ENCODE data around the gene CIRBP. TPM values are rescaled to one million over a fixed set of nuclear protein-coding genes. Genes with fewer than 3 reads are reported as not detected.

Gene CIRBP
- total RNA-seq, 1 donor from 2014 or later = 295 TPM

DNA sequence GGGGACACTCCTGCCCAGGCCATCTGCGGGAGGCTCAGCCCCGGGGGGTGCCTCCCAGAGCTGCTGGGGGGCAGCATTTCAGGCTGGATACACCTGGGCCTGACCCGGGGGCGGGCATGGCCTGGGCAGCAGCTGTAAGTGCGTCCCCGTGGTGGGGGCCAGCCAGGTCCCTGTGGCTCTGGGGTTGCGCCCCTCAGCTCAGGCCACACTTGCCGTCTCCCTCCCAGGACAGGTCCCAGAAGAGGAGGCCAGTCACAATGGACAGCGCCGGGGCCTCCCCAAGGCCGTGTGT, 43.0 kb upstream of the CIRBP start:
- TF ChIP-seq, protein P1, sequence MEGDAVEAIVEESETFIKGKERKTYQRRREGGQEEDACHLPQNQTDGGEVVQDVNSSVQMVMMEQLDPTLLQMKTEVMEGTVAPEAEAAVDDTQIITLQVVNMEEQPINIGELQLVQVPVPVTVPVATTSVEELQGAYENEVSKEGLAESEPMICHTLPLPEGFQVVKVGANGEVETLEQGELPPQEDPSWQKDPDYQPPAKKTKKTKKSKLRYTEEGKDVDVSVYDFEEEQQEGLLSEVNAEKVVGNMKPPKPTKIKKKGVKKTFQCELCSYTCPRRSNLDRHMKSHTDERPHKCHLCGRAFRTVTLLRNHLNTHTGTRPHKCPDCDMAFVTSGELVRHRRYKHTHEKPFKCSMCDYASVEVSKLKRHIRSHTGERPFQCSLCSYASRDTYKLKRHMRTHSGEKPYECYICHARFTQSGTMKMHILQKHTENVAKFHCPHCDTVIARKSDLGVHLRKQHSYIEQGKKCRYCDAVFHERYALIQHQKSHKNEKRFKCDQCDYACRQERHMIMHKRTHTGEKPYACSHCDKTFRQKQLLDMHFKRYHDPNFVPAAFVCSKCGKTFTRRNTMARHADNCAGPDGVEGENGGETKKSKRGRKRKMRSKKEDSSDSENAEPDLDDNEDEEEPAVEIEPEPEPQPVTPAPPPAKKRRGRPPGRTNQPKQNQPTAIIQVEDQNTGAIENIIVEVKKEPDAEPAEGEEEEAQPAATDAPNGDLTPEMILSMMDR (IDR thresholded peaks at IDR 0.05) = no peak
- H3K36me3 Mint-ChIP-seq (ENCODE audit: low read depth) = no peaks in the 10 kb centered on the region
- H3K4me1 Mint-ChIP-seq (ENCODE audit: low read depth) = no peaks in the 10 kb centered on the region
- H3K4me3 Mint-ChIP-seq (ENCODE audit: unreplicated experiment) = no peak overlapping the region
- no peaks in the 10 kb centered on the region for H3K9me3 Mint-ChIP-seq (ENCODE audit: low read depth)
- DNase-seq (ENCODE audit: low spot score) = no peak
- H3K27ac Mint-ChIP-seq (ENCODE audit: unreplicated experiment) = no peak overlapping the region
- H3K27me3 Mint-ChIP-seq (ENCODE audit: low read depth) = no peaks in the 10 kb centered on the region

DNA sequence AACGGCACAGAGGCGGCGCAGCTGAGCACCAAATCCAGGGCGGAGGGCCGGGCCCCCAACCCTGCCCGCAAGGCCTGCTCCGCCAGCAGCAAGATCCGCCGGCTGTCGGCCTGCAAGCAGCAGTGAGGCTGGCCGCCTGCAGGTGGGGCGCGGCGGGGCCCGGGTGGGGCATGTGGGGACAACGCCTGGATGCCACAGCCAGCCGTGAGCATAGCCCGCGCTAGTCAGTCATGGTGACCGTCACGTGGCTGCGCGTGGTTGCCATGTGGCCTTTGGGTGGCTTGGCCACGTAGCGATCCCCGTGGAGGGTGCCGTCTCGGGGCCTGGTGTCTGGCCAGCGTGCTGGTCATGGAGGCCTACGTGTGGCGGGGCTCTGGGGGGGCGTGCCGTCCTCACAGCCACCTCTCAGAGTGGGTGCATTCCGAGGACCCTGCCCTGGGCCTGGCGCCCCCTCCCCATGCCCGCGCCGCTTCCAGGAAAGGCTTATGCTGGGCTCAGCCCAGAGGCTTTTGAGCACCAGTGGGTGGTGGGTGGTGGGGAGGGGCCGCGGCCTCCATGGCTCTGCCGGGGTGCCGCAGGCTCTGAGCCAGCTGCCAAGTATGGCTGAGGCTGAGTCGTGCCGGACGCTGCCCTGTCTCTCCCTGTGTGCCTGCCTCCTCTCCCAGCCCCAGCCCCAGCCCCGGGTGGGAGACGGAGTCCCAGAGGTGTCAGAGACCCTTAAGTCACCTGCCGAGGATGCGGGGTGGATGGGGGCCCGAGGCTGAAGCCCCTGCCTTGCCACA, 42.4 kb upstream of the CIRBP start:
- H3K4me3 Mint-ChIP-seq (ENCODE audit: unreplicated experiment) = no peak overlapping the region
- DNase-seq (ENCODE audit: low spot score) = no peak
- H3K27ac Mint-ChIP-seq (ENCODE audit: unreplicated experiment) = no peak overlapping the region

DNA sequence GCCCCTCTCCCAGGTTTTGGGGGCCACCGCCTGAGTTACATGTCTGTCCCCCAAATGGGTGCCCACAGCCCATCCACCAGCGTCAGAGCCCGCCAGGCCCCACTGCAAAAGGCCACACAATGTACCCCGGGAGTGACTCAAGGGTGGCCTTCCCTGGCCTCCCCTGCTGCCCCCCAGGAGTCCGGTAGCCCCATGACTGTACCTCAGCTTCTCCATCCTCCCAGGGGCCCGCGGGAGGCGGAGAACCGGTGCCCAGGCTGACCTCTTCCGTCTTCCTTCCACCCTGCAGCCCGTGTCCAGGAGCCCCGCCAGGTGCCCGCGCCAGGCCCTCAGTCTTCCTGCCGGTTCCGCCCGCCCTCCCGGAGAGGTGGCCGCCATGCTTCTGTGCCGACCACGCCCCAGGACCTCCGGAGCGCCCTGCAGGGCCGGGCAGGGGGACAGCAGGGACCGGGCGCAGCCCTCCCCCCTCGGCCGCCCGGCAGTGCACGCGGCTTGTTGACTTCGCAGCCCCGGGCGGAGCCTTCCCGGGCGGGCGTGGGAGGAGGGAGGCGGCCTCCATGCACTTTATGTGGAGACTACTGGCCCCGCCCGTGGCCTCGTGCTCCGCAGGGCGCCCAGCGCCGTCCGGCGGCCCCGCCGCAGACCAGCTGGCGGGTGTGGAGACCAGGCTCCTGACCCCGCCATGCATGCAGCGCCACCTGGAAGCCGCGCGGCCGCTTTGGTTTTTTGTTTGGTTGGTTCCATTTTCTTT, 41.7 kb upstream of the CIRBP start:
- TF ChIP-seq, protein P1 (IDR thresholded peaks at IDR 0.05) = no peak
- no peak for DNase-seq (ENCODE audit: low spot score)
- H3K4me3 Mint-ChIP-seq (ENCODE audit: unreplicated experiment) = no peak overlapping the region
- no peak overlapping the region for H3K27ac Mint-ChIP-seq (ENCODE audit: unreplicated experiment)
- H3K27me3 Mint-ChIP-seq (ENCODE audit: low read depth) = no peaks in the 10 kb centered on the region
- H3K36me3 Mint-ChIP-seq (ENCODE audit: low read depth) = peaks cover 3% of the 10 kb centered on the region
- no peaks in the 10 kb centered on the region for H3K9me3 Mint-ChIP-seq (ENCODE audit: low read depth)
- H3K4me1 Mint-ChIP-seq (ENCODE audit: low read depth) = peaks cover 5% of the 10 kb centered on the region

More for the DNA sequence above, 42.4 kb upstream of the CIRBP start:
- Mint-ChIP-seq H3K4me1 (ENCODE audit: low read depth) (peaks cover 2% of the 10 kb centered on the region), H3K27me3 (ENCODE audit: low read depth) (no peaks in the 10 kb centered on the region), H3K36me3 (ENCODE audit: low read depth) (peaks cover 2% of the 10 kb centered on the region), H3K9me3 (ENCODE audit: low read depth) (no peaks in the 10 kb centered on the region)
- TF ChIP-seq, protein P1 (IDR thresholded peaks at IDR 0.05) = no peak

DNA sequence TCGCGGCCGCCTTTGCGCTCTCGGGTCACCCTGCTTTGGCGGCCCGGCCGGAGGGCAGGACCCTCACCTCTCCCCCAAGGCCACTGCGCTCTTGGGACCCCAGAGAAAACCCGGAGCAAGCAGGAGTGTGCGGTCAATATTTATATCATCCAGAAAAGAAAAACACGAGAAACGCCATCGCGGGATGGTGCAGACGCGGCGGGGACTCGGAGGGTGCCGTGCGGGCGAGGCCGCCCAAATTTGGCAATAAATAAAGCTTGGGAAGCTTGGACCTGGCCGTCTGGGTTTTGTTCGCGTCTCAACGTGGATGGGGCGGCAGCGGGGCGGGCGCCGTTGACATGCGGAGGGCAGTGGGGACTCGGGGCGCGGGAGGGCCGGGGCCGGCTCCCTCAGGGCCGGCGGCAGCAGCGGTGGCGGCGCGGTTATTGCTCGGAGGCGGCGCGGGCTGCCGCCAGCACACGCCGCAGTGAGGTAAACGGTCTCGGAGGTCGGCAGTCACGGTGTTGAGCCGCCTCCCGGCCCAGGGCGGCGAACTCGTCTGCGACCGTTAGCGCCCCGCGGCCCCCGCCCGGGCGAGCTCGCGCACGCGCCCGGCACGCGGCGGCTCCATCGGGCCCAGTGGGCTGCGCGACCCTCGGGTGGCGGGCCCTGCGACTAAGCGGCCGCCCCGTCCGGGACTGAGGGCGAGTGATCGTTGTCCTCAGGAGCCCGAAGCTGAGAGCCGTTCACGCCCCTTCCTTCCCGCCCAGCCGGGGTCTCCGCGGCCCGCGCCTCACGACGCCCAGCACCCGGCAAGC, 40.8 kb upstream of the CIRBP start:
- no peaks in the 10 kb centered on the region for H3K27me3 Mint-ChIP-seq (ENCODE audit: low read depth)

More for the DNA sequence above, 40.8 kb upstream of the CIRBP start:
- Mint-ChIP-seq H3K27ac (ENCODE audit: unreplicated experiment) (no peak overlapping the region), H3K4me3 (ENCODE audit: unreplicated experiment) (no peak overlapping the region), H3K36me3 (ENCODE audit: low read depth) (peaks cover 3% of the 10 kb centered on the region), H3K9me3 (ENCODE audit: low read depth) (no peaks in the 10 kb centered on the region), H3K4me1 (ENCODE audit: low read depth) (peaks cover 8% of the 10 kb centered on the region)
- TF ChIP-seq, protein P1 (IDR thresholded peaks at IDR 0.05) = no peak
- no peak for DNase-seq (ENCODE audit: low spot score)
